Adrenal gland (tissue), 5 donors: Measurements from ENCODE around the gene ARHGAP40.

Source experiments
- POLR2A ChIP-seq, 2 donors: fragments of 450-650 bp; IDR thresholded peaks; one replicate each; pipeline ENCODE4 v1.6.1; 2017; ENCODE audit warnings: antibody characterized with exemption in 2 of 2, mild to moderate bottlenecking in 2 of 2, moderate library complexity in 1 of 2
- TF ChIP-seq, protein P1 (sequence below), 6 experiments: fragments of 450-650 bp in 4 of 6; fragments of 200-600 bp in 2 of 6; sonication (generic) in 1 of 6; IDR thresholded peaks; 1 replicate in 5 of 6; 2 replicates in 1 of 6; pipeline versions ENCODE4 v1.5.1 to v1.8.0; 2016 to 2021; ENCODE audit warnings: antibody characterized with exemption in 6 of 6, mild to moderate bottlenecking in 2 of 6, moderate library complexity in 1 of 6
- donor health status: DM: no; HTN: no; CAD: no.

GRCh38 chr20:38649275-38649891 is 47.8 kb downstream of the ARHGAP40 start:
- TF ChIP-seq, protein P1, sequence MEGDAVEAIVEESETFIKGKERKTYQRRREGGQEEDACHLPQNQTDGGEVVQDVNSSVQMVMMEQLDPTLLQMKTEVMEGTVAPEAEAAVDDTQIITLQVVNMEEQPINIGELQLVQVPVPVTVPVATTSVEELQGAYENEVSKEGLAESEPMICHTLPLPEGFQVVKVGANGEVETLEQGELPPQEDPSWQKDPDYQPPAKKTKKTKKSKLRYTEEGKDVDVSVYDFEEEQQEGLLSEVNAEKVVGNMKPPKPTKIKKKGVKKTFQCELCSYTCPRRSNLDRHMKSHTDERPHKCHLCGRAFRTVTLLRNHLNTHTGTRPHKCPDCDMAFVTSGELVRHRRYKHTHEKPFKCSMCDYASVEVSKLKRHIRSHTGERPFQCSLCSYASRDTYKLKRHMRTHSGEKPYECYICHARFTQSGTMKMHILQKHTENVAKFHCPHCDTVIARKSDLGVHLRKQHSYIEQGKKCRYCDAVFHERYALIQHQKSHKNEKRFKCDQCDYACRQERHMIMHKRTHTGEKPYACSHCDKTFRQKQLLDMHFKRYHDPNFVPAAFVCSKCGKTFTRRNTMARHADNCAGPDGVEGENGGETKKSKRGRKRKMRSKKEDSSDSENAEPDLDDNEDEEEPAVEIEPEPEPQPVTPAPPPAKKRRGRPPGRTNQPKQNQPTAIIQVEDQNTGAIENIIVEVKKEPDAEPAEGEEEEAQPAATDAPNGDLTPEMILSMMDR (IDR thresholded peaks at IDR 0.05) = peak in 5 of 6 experiments; percentile 19 to 50 (median 43)
- no peak for TF ChIP-seq POLR2A (IDR thresholded peaks at IDR 0.05)
